AG04450 (cell line): Measurements from ENCODE around the gene DOCK8. TPM values are rescaled to one million over a fixed set of nuclear protein-coding genes. Genes with fewer than 3 reads are reported as not detected.

Experiments
- CTCF ChIA-PET: fragments of 300-600, 350-600 bp; formaldehyde crosslinking; extraction: SDS; loops from one replicate; lab custom pipeline; 2022; ENCODE audit warnings: antibody characterized with exemption, inconsistent platforms; lab: Charles Lee
- POLR2A ChIA-PET: fragments of 350-600 bp; formaldehyde crosslinking; extraction: SDS; loops from one replicate; lab custom pipeline; 2021; ENCODE audit warnings: antibody characterized with exemption, inconsistent platforms; lab: Yijun Ruan, JAX
- DNase-seq: peaks from one replicate; pipeline ENCODE4 v3.0.0-alpha.2; 2011; ENCODE audit warnings: low read depth, low spot score
- H3K27ac ChIP-seq: one replicate; pipeline ENCODE4 v1.5.1; 2012; ENCODE audit warnings: low read depth, low read length, control low read depth
- H3K27me3 ChIP-seq: one replicate; pipeline ENCODE4 v1.6.0; 2012; ENCODE audit warnings: low read length; ENCODE audit not compliant: control insufficient read depth, insufficient read depth
- H3K4me3 ChIP-seq: 2 replicates; pipeline ENCODE4 v1.5.1; 2011; ENCODE audit warnings: mild to moderate bottlenecking, low read depth, low read length, control low read depth
- H3K9me3 ChIP-seq: 2 replicates; pipeline ENCODE4 v1.5.1; 2012; ENCODE audit warnings: low read length; ENCODE audit not compliant: control insufficient read depth, insufficient read depth
- polyA plus RNA-seq: library from polyadenylated mRNA; depleted of rRNA; stranded (reverse); fragments of >200 nt; gene quantifications from 2 replicates; pipeline ENCODE4 v1.2.3, GENCODE V29; 2011
- TF ChIP-seq, protein P1 (sequence below): IDR thresholded peaks from 2 replicates; pipeline ENCODE4 v1.5.1; 2011; ENCODE audit warnings: low read depth, low read length, control low read depth, inconsistent platforms

Gene DOCK8
- polyA plus RNA-seq, 1 experiment = not detected

- POLR2A ChIA-PET = no interaction called here
- Histone ChIP-seq H3K27me3 (no peaks in the 10 kb centered on the region), H3K27ac (no peak overlapping the region), H3K4me3 (no peak overlapping the region), H3K9me3 (no peaks in the 10 kb centered on the region)
- TF ChIP-seq, protein P1, sequence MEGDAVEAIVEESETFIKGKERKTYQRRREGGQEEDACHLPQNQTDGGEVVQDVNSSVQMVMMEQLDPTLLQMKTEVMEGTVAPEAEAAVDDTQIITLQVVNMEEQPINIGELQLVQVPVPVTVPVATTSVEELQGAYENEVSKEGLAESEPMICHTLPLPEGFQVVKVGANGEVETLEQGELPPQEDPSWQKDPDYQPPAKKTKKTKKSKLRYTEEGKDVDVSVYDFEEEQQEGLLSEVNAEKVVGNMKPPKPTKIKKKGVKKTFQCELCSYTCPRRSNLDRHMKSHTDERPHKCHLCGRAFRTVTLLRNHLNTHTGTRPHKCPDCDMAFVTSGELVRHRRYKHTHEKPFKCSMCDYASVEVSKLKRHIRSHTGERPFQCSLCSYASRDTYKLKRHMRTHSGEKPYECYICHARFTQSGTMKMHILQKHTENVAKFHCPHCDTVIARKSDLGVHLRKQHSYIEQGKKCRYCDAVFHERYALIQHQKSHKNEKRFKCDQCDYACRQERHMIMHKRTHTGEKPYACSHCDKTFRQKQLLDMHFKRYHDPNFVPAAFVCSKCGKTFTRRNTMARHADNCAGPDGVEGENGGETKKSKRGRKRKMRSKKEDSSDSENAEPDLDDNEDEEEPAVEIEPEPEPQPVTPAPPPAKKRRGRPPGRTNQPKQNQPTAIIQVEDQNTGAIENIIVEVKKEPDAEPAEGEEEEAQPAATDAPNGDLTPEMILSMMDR = no peak
- CTCF ChIA-PET = no interaction called here
- no peak for DNase-seq
Measured at GRCh38 chr9:372128-372527, 157.5 kb downstream of the DOCK8 start.

GRCh38 chr9:373759-374206 is 159.1 kb downstream of the DOCK8 start:
- CTCF ChIA-PET = interaction anchor here (1.3 kb wide), 1 partner anchor 13 kb away, joined by 6 read pairs; no protein-coding TSS in a partner anchor
- H3K27ac ChIP-seq = no peak overlapping the region
- POLR2A ChIA-PET = no interaction called here
- no peak for DNase-seq
- H3K9me3 ChIP-seq = no peaks in the 10 kb centered on the region
- H3K4me3 ChIP-seq = no peak overlapping the region
- no peaks in the 10 kb centered on the region for H3K27me3 ChIP-seq
- TF ChIP-seq, protein P1 = no peak

GRCh38 chr9:374736-375135 is 160.1 kb downstream of the DOCK8 start:
- no peak overlapping the region for H3K27ac ChIP-seq
- no peaks in the 10 kb centered on the region for H3K9me3 ChIP-seq
- CTCF ChIA-PET = interaction anchor here (0.9 to 1.3 kb wide), 2 partner anchors 12 to 322 kb away, joined by 5 to 6 read pairs; no protein-coding TSS in a partner anchor
- H3K27me3 ChIP-seq = no peaks in the 10 kb centered on the region
- POLR2A ChIA-PET = no interaction called here
- DNase-seq = no peak
- TF ChIP-seq, protein P1 = no peak
- no peak overlapping the region for H3K4me3 ChIP-seq

- Histone ChIP-seq H3K9me3 (no peaks in the 10 kb centered on the region), H3K27ac (no peak overlapping the region), H3K4me3 (no peak overlapping the region), H3K27me3 (no peaks in the 10 kb centered on the region)
- CTCF ChIA-PET = no interaction called here
- POLR2A ChIA-PET = no interaction called here
- DNase-seq = no peak
- TF ChIP-seq, protein P1 = no peak
Measured at GRCh38 chr9:376115-376514, 161.4 kb downstream of the DOCK8 start.

GRCh38 chr9:378263-378662 is 163.6 kb downstream of the DOCK8 start:
- ChIA-PET POLR2A (no interaction called here), CTCF (interaction anchor here (0.6 kb wide), 1 partner anchor 113 kb away, joined by 3 read pairs; no protein-coding TSS in a partner anchor)
- no peak for DNase-seq
- H3K27me3 ChIP-seq = no peaks in the 10 kb centered on the region
- no peak overlapping the region for H3K4me3 ChIP-seq
- TF ChIP-seq, protein P1 = no peak
- H3K9me3 ChIP-seq = no peaks in the 10 kb centered on the region
- H3K27ac ChIP-seq = no peak overlapping the region
